IMR-90 (cell line): Measurements from ENCODE around the gene CDA.

Experiments used
- CEBPB ChIP-seq: IDR thresholded peaks from 2 replicates; pipeline ENCODE4 v1.6.1; 2012; ENCODE audit warnings: low read depth, low read length, improper control_type of control experiment
- CHD1 ChIP-seq: IDR thresholded peaks from 2 replicates; pipeline ENCODE4 v1.6.1; 2012; ENCODE audit warnings: low read depth, low read length, improper control_type of control experiment
- CTCF ChIP-seq: conservative IDR thresholded peaks from 2 replicates; pipeline ENCODE4 v1.5.1; 2012; ENCODE audit warnings: mild to moderate bottlenecking, low read depth, low read length, improper control_type of control experiment
- POLR2A ChIP-seq: IDR thresholded peaks from 2 replicates; pipeline ENCODE4 v1.6.1; 2012; ENCODE audit warnings: mild to moderate bottlenecking, low read depth, low read length
- RAD21 ChIP-seq: IDR thresholded peaks from 2 replicates; pipeline ENCODE4 v1.6.1; 2012; ENCODE audit warnings: low read length, improper control_type of control experiment
- RCOR1 ChIP-seq: IDR thresholded peaks from 2 replicates; pipeline ENCODE4 v1.6.1; 2012; ENCODE audit warnings: mild to moderate bottlenecking, low read length, improper control_type of control experiment; ENCODE audit not compliant: insufficient replicate concordance
- RFX5 ChIP-seq: IDR thresholded peaks from 2 replicates; pipeline ENCODE4 v1.8.0; 2012; ENCODE audit warnings: low read depth, mild to moderate bottlenecking, low read length, moderate library complexity

GRCh38 chr1:20587661-20588053 is 1.2 kb upstream of the CDA start:
- TF ChIP-seq CTCF: no peak
- no peak for TF ChIP-seq CHD1
- no peak for TF ChIP-seq POLR2A
- no peak for TF ChIP-seq RAD21
- TF ChIP-seq RFX5: no peak
- no peak for TF ChIP-seq CEBPB
- peak; percentile 86 for TF ChIP-seq RCOR1
